ENCODE measurements around the gene HSDL2.

HSDL2 gene

GRCh38 chr9:112443200-112443599 is 63.3 kb downstream of the HSDL2 start:
- in situ Hi-C loops (cut with MboI; ENCODE audit: low sequenced_read_pairs): no loop called here

DNA sequence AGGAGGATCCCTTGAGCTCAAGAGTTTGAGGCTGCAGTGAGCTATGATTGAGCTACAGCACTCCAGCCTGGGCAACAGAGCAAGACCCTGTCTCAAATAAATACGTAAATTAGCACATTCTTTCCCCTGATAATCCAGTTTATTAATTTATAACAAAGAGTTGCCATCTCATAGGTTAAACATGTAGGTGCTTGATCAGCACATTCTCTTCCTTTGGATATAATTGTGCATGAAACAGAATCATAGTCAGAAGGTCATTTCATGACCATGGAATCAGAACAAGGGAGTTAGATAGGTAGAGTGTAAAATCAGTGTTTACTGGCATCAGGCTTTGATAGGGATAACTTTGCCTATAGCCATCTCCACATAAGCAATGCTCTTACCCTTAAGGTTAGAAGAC is 63.7 kb downstream of the HSDL2 start:
- in situ Hi-C loops (cut with MboI; ENCODE audit: low sequenced_read_pairs): no loop called here

DNA sequence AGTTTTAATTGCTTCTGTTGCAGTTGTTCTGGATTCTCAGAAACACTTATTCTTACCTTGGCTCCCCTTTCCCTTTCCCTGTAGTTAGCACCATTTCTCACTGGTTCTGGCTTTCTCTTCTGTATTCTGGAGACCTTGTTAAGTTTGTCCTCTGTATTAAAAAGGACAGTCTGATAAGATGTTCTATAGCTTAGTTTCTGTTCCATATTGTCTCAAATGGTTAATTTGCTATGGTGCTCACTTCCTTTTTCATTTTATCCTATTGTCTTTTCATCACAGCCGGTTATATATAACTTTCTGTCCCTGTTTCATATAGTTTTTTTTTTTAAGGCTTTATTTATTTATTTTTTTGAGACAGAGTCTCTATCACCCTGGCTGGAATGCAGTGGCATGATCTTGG is 65.3 kb downstream of the HSDL2 start:
- in situ Hi-C loops (cut with MboI; ENCODE audit: low sequenced_read_pairs): no loop called here

DNA sequence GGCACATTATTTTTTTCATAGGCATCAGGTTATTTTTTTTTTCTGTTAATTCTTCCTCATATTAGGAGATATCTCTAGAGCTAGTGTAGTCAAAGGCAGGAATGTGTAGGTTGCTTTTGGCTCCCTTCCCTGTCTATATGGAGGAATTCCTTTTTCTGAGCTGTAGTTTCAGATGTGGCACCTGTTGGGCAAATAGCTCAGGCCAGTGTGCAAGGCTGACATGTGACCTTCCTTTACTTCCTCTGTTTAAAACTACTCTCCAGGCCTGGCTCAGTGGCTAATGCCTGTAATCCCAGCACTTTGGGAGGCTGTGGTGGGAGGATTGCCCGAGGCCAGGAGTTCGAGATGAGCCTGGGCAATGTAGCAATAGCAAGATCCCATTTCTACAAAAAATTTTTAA is 66.2 kb downstream of the HSDL2 start:
- in situ Hi-C loops (cut with MboI; ENCODE audit: low sequenced_read_pairs): no loop called here

DNA sequence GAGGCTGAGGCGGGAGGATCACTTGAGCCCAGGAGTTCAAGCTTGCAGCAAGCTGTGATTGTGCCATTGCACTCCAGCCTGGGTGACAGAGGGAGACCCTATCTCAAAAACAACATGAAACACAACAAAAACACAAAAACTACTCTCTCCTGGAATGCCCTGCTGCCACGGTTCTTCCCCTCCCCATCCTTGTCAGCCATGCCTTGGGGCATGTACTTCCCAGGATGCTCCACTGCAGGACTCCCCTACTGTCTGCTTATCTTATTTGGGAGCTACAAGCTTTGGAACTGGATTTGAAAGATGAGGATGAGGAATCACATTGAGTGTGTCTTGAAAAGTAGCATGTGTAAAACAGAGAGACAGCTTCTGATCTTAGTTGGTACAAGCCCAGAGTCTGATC is 66.6 kb downstream of the HSDL2 start:
- in situ Hi-C loops (cut with MboI; ENCODE audit: low sequenced_read_pairs): no loop called here

DNA sequence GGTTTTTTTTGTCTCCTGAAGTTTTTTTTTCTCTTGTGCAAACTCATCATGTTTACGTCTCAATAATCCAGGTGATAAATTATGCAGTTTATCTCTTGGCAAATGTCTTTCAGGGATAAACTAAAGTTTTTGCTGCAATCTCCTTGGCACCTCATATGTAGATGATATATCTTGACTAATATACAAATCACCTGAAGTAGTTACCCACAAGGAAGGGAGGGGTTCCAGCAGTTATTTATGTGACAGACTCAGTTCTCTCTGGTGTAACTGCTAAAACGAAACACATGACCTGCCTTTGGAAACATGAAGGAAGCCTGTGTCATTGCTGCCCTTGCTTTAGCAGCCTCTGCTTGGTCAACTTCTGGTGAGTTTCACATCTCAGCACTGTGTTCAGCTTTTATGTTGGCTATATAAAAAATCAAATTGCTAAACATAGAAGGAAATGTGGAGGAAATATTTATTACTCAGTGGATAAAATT is 67.4 kb downstream of the HSDL2 start:
- in situ Hi-C loops (cut with MboI; ENCODE audit: low sequenced_read_pairs): no loop called here

DNA sequence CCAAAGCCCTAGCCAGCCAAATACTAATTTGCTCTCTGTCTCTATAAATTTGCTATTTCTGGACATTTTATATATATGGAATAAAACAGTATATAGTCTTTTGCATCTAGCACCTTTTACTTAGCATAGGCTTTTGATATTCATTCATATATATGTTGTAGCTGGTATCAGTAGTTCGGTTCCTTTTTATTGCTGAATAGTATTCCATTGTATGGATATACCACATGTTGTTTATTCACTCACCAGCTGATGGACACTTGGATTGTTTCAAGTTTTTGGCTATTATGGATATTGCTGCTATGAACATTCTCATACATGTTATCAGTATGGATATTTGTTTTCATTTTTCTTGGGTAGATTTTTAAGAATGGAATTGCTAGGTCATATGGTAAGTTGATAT is 82.9 kb downstream of the HSDL2 start:
- in situ Hi-C loops (cut with MboI; ENCODE audit: low sequenced_read_pairs): no loop called here

- in situ Hi-C loops (cut with MboI; ENCODE audit: low sequenced_read_pairs): no loop called here
Measured at GRCh38 chr9:112465352-112465751, 85.4 kb downstream of the HSDL2 start.

GRCh38 chr9:112472996-112473395 is 93.1 kb downstream of the HSDL2 start:
- in situ Hi-C loops (cut with MboI; ENCODE audit: low sequenced_read_pairs): no loop called here

DNA sequence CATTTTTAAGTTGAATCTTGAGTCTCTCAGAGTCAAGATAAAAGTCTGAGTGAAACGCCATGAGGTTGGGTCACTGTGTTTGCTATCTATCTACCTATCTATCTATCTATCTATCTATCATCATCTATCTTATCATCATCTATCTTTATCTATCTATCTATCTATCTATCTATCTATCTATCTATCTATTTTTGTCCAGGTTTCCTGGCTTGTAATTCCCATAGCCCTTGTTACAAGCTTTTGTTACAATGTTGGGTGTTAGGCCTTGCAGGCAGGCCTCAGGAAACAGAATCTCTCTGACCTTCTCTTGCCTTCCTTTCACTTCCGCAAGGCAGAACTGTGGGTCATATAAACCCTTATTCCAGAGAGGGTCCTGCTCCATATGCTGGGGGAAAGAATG is 94.1 kb downstream of the HSDL2 start:
- in situ Hi-C loops (cut with MboI; ENCODE audit: low sequenced_read_pairs): no loop called here

GRCh38 chr9:112475318-112475717 is 95.4 kb downstream of the HSDL2 start:
- in situ Hi-C loops (cut with MboI; ENCODE audit: low sequenced_read_pairs): no loop called here

- in situ Hi-C loops (cut with MboI; ENCODE audit: low sequenced_read_pairs): no loop called here
Measured at GRCh38 chr9:112477330-112477729, 97.4 kb downstream of the HSDL2 start.

GRCh38 chr9:112479221-112479620 is 99.3 kb downstream of the HSDL2 start:
- in situ Hi-C loops (cut with MboI; ENCODE audit: low sequenced_read_pairs): no loop called here

GRCh38 chr9:112484607-112485006 is 104.7 kb downstream of the HSDL2 start:
- in situ Hi-C loops (cut with MboI; ENCODE audit: low sequenced_read_pairs): no loop called here

GRCh38 chr9:112485574-112485973 is 105.7 kb downstream of the HSDL2 start:
- in situ Hi-C loops (cut with MboI; ENCODE audit: low sequenced_read_pairs): no loop called here

DNA sequence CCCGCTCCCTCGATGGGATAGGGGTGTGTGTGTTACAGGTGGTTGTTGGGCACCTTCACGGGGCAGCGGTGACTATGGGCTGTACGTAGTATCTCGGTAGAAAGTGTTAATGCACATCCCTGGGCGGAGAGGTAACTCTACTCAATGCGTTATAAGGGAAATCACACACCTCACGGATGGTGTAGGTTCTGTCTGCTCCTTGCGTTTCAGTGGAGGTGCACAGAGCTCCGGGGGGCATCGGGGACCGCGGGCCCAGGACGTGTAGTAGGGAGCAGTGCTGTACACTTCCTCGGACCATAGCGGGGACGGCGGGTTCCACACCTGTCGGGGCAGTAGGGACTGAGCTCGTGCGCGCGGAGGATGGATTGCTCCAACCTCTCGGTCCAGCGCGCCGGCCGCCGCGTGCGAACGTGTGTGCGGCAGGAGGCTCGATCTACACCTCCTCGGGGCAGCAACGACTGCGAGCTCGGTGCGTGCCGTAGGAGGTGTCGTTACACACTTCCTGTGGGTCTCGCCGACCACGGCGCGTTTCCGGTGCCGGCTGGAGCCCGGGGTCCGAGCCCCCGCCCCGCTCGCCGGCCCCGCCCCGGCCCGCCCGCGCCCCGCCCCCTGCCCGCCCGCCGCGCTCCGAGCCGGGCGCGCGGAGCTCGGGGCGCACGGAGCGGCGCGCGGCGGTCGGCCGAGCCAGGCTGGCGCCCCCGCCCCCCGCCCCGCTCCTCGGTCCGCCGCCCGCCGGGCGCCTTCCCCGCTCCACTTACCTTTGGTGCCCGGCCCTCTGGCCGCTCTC is 106.5 kb downstream of the HSDL2 start, which contains the start of gene KIAA1958:
KIAA1958 (plus strand) TSS at position 607 of the 787 bp plus-strand sequence. CDS start 87,254 bp downstream, outside the sequence.
- in situ Hi-C loops (cut with MboI; ENCODE audit: low sequenced_read_pairs): no loop called here

GRCh38 chr9:112487008-112487798 is 107.3 kb downstream of the HSDL2 start:
- in situ Hi-C loops (cut with MboI; ENCODE audit: low sequenced_read_pairs): no loop called here

DNA sequence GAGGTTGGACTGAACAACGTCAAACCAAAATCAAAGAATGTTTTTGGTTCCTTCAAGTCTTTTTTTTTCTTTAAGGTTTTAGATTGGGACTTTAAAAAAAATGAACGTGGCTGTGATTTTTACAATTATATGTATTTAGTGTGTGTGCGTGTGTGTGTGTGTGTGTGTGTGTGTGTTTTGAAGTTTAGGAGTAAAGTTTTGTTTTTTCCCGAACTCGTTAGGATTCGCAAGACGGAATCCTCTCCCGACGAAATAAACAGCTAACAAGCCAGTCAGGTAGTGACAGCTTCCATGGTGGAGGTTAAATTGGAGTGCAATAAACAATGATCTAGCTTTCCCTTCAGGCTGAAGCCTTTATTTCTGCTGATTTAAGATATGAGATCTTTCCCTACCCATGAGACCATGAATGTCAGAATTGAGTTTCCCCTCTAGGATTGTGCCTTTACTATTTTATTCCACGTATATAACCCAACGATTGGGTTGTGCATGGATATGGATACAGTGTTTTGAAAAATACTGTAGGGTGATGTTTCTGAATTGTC is 108.0 kb downstream of the HSDL2 start:
- in situ Hi-C loops (cut with MboI; ENCODE audit: low sequenced_read_pairs): no loop called here

GRCh38 chr9:112489039-112489546 is 109.2 kb downstream of the HSDL2 start:
- in situ Hi-C loops (cut with MboI; ENCODE audit: low sequenced_read_pairs): no loop called here

DNA sequence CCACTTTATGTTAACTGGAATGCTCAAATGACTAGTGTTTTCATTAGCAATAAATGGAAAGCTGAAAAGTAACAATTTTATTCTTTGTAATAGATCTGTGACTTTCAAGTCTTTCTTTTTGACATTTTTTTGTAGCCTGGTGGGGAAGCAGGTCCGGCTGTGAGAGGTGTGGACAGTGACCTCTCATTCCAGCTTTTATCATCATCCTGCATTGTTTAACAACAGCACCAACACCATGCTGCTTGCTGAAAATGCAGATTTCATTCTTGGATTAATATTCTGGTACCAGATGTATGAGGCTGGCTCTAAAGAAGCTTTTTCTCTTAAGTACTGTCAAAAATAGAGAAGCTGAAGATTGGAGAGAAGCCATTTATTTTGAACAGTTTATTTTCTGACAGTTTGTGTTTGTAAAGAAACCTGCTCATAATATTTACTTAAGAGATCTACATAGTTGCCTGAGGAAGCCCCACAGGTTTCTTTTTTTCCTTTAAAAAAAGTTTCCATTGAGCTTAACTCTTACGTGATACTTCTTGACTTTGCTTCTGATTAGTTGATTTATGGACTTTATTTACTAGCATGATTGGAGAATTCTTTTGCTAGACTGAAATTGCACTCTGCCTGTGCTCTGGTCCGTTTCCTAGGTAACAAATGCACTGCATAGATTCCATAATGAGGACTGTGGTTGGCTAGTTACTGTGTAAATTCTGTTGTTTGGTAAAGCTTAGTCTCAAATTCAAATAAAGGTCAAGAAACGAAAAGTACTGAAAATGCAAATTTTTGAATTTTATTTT is 110.2 kb downstream of the HSDL2 start:
- in situ Hi-C loops (cut with MboI; ENCODE audit: low sequenced_read_pairs): no loop called here

Measured in HL-60/S4 treated with retinoic acid at 250 ng/mL for 4 days and 3 days (cell line).